Medulla oblongata (tissue), 1 donor: Measurements from ENCODE around the gene PDIA3.
"Not testable (repeated sequence)": the region's sequence is repeated elsewhere in the genome, so short reads cannot be mapped to it uniquely, and the experiment has no call there.

Experiments used
- DNase-seq: peaks from one replicate; pipeline ENCODE4 v3.0.0-alpha.2; 2015; ENCODE audit errors: extremely low spot score

The PDIA3 gene

DNA sequence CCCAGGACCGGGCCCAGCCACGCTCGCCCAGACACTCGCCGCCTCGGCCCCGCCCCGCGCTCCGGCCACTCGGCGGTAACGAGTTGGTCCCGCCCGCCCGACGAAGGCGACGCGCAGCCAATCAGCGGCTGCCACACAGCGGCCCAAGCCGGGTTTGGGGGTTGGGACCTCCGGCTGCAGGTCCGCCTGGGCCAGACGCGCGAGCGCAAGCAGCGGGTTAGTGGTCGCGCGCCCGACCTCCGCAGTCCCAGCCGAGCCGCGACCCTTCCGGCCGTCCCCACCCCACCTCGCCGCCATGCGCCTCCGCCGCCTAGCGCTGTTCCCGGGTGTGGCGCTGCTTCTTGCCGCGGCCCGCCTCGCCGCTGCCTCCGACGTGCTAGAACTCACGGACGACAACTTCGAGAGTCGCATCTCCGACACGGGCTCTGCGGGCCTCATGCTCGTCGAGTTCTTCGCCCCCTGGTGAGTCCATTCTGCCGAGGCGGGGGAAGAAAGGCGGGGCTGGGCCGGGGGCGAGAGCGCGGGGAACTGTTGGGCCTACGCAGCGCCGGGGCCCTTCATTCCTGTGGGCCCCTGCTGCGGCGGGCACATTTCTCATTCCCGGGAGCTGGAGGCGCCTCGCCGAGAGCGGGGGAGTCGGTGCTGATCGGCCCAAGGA is at the start of gene PDIA3:
TSS of gene PDIA3 (plus strand) at position 194 of the 658 bp plus-strand sequence. CDS start at position 296, 102 bp downstream.
- DNase-seq: peak; percentile 96

DNA sequence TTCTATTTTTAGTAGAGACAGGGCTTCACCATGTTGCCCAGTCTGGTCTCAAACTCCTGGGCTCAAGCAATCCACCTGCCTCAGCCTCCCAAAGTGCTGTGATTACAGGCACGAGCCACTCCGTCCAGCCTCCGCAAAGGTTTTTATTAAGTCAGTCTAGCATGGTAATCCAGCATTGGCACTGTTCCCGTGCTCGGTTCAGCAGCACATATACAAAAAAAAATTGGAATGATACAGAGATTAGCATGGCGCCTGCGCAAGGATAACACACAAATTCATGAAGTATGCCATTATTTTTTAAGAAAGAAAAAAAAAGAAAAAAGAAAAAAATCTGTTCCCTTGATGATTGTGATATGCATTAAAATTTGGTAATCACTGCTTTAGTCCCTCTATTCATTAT is 44.1 kb upstream of the PDIA3 start:
- no peak for DNase-seq

DNA sequence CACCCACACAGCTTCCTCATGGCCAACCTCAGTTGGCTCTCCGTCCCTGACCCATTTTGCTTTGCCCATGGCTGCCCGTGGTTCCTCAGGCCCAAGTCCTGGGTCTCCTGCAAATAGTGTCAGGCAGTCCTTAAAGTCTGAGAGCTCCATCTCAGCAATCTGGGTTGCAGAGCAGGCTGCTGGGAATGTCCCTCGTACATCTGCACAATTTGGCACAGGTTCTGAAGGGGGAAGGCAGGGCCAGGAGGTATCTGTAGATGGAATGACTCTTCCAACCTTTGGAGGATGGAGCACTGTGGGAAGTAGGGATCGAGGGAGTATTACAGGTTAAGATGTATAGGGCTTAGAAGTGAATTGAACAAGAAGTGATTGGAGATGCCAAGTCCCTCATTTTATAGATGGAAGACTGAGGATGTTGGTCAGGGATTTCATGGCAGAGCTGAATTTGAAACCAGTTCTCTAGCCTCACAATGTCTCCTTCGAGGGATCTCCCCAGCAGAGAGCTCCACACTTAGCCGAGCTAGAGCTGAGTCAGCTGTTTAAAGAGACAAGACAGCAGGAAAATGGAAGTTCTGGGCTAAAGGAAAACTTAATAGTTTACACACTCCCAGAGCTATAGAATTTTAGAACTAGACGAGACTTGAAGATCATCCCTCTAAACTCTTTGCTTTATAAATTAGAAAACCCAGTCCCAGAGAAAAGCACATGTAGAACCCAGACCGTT is 43.4 kb upstream of the PDIA3 start:
- no peak for DNase-seq

- not testable (repeated sequence) for DNase-seq
Measured at GRCh38 chr15:43710431-43711131, 35.7 kb upstream of the PDIA3 start.

- no peak for DNase-seq
Measured at GRCh38 chr15:43723151-43723550, 23.1 kb upstream of the PDIA3 start.

GRCh38 chr15:43726306-43726705 is 19.9 kb upstream of the PDIA3 start:
- DNase-seq: not testable (repeated sequence)

- DNase-seq: not testable (repeated sequence)
Measured at GRCh38 chr15:43728053-43728725, 18.0 kb upstream of the PDIA3 start.

- no peak for DNase-seq
Measured at GRCh38 chr15:43735416-43735815, 10.8 kb upstream of the PDIA3 start.

DNA sequence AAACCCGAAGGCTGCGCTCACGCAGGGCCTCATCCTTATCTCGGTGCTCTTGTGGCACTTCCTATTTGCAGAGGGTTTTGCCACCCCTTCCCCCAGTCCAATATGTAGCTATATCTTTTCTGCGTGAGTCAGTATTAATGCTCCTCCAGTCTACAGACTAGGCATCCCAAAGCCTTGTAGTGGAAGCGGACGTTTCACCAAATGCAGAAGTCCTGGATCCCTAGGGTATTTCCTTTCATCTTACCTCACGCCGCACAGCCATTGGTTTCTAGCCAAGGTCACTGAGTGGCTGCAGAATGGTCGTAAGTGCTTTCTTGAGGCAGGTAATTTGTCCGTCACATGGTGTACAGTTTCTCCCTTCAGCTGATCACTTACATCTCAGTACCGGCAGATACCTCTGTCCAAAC is 668 bp downstream of the PDIA3 start:
- DNase-seq: peak; percentile 9

DNA sequence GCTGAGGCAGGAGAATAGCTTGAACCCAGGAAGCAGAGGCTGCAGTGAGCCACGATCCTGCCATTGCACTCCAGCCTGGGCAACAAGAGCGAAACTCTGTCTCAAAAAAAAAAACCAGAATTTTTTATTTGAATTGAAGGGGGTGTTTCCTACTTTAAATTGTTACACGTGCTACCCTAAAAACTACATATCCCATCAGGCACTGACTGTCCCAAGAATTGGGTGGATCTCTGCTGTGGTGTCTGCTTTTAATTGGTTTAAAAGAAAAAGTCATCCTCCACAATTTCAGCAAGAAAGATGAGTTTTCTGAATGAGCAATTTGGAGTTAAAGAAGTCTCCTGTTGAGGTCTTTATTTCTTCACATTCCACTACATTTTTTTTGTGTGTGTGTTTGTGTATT is 2.1 kb downstream of the PDIA3 start:
- DNase-seq: no peak

DNA sequence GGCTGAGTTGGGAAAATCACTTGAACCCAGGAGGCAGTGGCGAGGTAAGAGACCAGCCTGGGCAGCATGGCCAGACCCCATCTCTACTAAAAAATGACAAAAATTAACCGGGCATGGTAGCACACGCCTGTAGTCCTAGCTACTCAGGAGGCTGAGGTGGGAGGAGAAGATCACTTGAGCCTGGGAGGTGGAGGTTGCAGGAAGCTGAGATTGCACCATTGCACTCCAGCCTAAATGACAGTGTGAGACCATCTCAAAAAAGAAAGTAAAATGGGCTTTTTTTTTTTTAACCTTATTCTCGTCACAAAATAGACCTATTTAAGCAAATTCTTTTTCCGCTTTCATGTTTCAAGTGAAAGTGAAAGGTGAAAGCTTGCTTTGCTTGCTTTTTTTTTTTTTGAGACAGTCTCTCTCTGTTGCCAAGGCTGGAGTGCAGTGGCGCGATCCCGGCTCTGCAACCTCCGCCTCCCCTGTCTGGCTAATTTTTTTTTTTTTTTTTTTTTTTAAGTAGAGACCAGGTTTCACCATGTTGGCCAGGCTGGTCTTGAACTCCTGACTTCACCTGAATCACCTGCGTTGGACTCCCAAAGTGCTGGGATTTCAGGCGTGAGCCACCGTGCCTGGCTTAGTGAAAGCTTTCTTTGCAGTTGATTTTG is 3.6 kb downstream of the PDIA3 start:
- peak; percentile 55 for DNase-seq

DNA sequence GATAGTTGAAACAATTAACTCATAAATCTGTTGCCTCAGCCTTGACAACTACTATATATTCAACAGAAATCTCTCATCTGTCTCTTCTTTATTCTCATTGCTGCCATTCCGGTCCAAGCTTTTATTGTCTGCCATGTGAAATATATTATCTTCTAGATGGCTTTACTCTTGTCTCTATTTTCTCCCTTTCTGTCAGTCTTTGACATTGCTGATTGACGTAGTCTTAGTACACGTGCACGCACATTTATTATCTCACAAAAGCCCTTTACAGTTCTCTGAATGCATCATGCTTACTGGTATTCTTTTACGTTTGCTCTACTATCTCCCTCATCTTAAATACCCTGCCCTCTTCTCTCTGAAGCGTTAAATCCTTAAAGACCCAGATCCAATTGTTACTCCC is 5.6 kb downstream of the PDIA3 start:
- no peak for DNase-seq

DNA sequence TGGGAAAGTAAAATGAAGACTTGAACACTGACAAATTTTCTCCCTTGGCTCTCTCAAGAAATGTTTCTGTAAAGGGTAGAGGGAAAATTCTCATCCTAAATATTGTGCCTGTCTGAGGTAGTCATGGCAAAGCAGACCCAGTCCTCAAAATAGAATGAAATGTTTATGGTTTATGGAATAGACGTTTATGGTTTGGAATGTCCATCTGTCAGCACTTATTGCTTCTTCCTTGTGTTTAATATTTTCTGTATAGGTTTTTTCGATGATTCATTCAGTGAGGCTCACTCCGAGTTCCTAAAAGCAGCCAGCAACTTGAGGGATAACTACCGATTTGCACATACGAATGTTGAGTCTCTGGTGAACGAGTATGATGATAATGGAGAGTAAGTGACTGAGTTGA is 16.6 kb downstream of the PDIA3 start:
- DNase-seq: no peak

DNA sequence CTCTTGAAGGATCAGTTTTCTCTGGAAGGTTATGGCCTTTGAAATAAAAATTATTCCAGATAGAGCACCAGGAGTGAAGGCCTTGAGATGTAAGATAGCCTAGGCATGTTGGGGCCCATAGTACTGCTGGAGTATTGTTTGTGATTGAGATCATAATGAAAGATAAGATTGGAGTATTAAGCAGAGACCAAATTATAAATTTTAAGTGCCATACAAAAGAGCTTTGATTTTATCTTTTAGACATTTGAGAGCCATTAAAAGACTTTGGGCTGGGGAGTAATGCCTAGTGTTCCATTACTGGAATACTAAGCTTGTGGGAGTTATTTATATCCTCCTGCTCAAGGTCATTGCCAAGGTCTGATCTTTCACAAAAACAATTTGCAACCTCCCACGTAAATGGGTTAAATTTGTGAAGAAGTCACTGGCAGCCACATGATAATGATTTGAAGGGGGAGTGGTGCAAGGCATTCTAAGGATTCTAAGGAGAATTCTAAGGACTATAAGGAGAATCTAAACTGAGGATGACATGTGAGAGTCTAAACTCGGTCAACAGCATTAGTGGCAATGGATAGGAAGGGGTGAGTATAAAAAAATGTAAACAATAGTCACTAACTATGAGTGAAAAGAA is 17.7 kb downstream of the PDIA3 start:
- no peak for DNase-seq

- DNase-seq: peak; percentile 66
Measured at GRCh38 chr15:43769584-43770228, 23.5 kb downstream of the PDIA3 start.

DNA sequence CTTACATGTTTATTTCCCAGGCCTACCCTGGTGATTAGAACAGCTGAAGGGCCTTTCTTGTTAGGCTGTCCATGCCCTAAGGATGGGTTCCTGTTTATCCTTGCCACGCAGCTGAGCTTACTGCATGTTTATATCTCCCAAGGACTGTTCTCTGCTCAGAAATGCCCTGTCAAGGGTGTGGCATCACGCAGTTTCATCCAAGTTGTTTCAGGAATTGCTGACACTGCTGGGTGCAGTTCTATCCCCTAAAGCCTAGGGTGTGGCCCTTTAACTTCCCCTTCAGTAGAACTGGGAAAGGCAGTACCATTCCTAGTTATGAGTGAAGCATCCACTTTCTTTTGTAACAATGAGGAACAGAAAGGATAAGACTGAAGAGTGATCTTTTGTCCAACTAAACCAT is 25.6 kb downstream of the PDIA3 start:
- no peak for DNase-seq

DNA sequence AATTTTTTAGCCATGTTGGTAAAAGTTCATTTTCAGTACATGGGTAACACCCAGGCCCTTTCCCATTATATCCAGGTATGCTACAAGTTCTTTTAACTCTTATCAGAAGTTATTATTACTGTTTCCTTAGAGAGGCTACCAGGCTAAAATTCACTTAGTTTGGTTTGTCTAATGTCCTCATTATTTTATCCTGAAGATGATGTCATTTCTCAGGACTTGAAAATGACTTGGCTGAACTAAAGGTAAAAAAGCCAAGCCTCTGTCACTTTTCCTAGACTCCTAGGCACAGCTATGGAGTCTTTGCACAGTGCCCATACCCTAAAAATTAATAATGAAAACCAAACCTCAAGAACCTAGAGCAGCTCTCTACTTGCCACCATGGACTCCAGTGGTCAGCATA is 26.4 kb downstream of the PDIA3 start:
- no peak for DNase-seq

DNA sequence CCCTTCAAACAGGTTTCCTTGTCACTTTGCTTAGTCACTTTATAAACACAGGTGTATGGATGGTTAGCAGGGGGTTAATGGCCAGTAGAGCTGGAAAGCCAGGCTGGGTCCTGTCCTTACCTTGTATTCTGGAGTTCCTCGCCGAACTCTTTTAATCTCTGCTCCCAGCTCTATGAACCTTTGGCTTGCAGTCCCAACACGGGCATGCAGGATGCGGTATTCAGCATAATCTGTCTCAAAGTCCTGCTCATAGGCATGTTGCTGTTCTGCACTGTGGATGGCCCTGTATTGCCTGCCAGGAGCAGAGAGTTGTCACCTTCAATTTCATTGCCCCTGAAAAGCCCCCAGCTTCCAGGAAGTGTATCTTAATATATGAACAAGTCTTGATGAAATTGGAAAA is 27.8 kb downstream of the PDIA3 start:
- no peak for DNase-seq

DNA sequence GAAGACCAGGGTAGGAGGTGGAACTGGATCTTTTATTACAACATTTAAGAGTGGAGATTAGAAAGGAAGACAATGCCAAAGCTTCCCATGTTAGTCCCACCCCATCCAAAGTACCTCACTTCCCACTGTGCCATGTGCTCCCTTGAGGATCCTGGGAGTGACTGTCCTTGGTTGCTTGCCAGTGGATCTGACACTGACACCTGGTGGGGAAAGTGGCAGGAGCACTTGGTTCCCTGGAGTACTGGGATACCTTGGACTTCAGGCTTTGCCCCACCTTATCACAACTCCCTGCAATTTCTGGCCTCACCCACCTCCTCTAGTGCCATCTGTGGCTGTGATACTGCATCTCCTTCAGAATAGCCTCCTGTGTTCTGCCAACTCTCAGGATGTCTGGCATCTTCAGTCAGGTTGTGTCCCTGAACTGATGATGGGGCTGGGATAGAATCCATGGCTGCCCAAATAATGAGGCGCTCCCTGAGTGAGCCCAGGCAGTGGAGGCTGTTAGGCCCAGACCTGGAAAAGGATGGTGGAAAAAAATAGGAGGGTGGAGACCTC is 29.2 kb downstream of the PDIA3 start:
- no peak for DNase-seq

- DNase-seq: no peak
Measured at GRCh38 chr15:43776101-43776717, 30.0 kb downstream of the PDIA3 start.
